IMR-90 (cell line): Measurements from ENCODE around the gene HENMT1. TPM values are rescaled to one million over a fixed set of nuclear protein-coding genes. Genes with fewer than 3 reads are reported as not detected.

ENCODE experiments used
- ATAC-seq: fragments of 200-7000 bp; cut with Tn5 transposase; 2 replicates; pipeline ENCODE4 v1.9.1; 2020; ENCODE audit warnings: low read depth, mild to moderate bottlenecking, moderate library complexity
- BruUV-seq: library from RNA; stranded (reverse); fragments of 400-500 nt; replicated peaks from 2 replicates; lab custom pipeline; 2021; lab: Mats Ljungman, UMichigan
- CTCF ChIA-PET: fragments of 300-600 bp; formaldehyde crosslinking; extraction: SDS; loops from one replicate; lab custom pipeline; 2021; ENCODE audit warnings: antibody characterized with exemption; lab: Yijun Ruan, JAX
- POLR2A ChIA-PET: fragments of 300-600 bp; sonication (Branson Sonifier 250); formaldehyde crosslinking; loops from one replicate; lab custom pipeline; 2022; ENCODE audit warnings: antibody characterized with exemption; ENCODE audit not compliant: unreplicated experiment; lab: Charles Lee
- DNase-seq: peaks from one replicate; pipeline ENCODE4 v3.0.0; 2013
- H2AFZ ChIP-seq: replicated peaks from 2 replicates; pipeline ENCODE3; 2013; ENCODE audit warnings: low read length, mild to moderate bottlenecking; ENCODE audit not compliant: poor library complexity
- H2AK5ac ChIP-seq: 2 replicates; pipeline ENCODE4 v1.6.1; 2013; ENCODE audit warnings: low read depth, low read length, inconsistent platforms
- H2AK9ac ChIP-seq: replicated peaks from 2 replicates; pipeline ENCODE3; 2013; ENCODE audit warnings: mild to moderate bottlenecking, low read depth, low read length, moderate library complexity; ENCODE audit not compliant: poor library complexity
- H2BK120ac ChIP-seq: 2 replicates; pipeline ENCODE4 v1.6.1; 2013; ENCODE audit warnings: low read depth, low read length, inconsistent platforms
- H2BK15ac ChIP-seq: 3 replicates; pipeline ENCODE4 v1.6.1; 2013; ENCODE audit warnings: low read depth, low read length, inconsistent platforms
- H2BK20ac ChIP-seq: 2 replicates; pipeline ENCODE4 v1.6.1; 2013; ENCODE audit warnings: low read depth, mild to moderate bottlenecking, inconsistent platforms, low read length, moderate library complexity
- H2BK5ac ChIP-seq: 2 replicates; pipeline ENCODE4 v1.6.1; 2013; ENCODE audit warnings: mild to moderate bottlenecking, low read depth, low read length, inconsistent platforms; ENCODE audit not compliant: poor library complexity, severe bottlenecking
- H3K14ac ChIP-seq: replicated peaks from 2 replicates; pipeline ENCODE4 v1.6.1; 2013; ENCODE audit warnings: low read depth, low read length, inconsistent platforms
- H3K18ac ChIP-seq: 2 replicates; pipeline ENCODE4 v1.6.1; 2013; ENCODE audit warnings: low read depth, low read length, control low read depth
- H3K23ac ChIP-seq: 2 replicates; pipeline ENCODE4 v1.6.1; 2013; ENCODE audit warnings: low read depth, low read length, inconsistent platforms
- H3K27ac ChIP-seq: 2 replicates; pipeline ENCODE4 v1.5.1; 2013; ENCODE audit warnings: mild to moderate bottlenecking, control low read depth, low read length; ENCODE audit not compliant: insufficient read depth
- H3K27me3 ChIP-seq: 2 replicates; pipeline ENCODE4 v1.6.1; 2013; ENCODE audit warnings: low read length; ENCODE audit not compliant: control insufficient read depth, insufficient read depth
- H3K36me3 ChIP-seq: 2 replicates; pipeline ENCODE4 v1.6.1; 2013; ENCODE audit warnings: low read length, mixed read lengths; ENCODE audit not compliant: control insufficient read depth, insufficient read depth
- H3K4ac ChIP-seq: 2 replicates; pipeline ENCODE4 v1.6.1; 2013; ENCODE audit warnings: low read depth, low read length, inconsistent platforms
- H3K4me1 ChIP-seq: 2 replicates; pipeline ENCODE4 v1.6.1; 2013; ENCODE audit warnings: low read length, mixed read lengths; ENCODE audit not compliant: control insufficient read depth, insufficient read depth
- H3K4me2 ChIP-seq: 2 replicates; pipeline ENCODE4 v1.6.1; 2013; ENCODE audit warnings: low read depth, mild to moderate bottlenecking, control low read depth, low read length, moderate library complexity
- H3K4me3 ChIP-seq: 2 replicates; pipeline ENCODE4 v1.5.1; 2013; ENCODE audit warnings: low read depth, mild to moderate bottlenecking, control low read depth, low read length, moderate library complexity; ENCODE audit not compliant: insufficient read depth
- H3K56ac ChIP-seq: 2 replicates; pipeline ENCODE4 v1.6.1; 2013; ENCODE audit warnings: low read length, inconsistent platforms; ENCODE audit not compliant: insufficient read depth; ENCODE audit errors: extremely low read depth
- H3K79me1 ChIP-seq, 2 experiments: 2 replicates each; pipeline ENCODE4 v1.6.1; 2013; ENCODE audit warnings: low read length in 2 of 2, inconsistent platforms in 1 of 2, low read depth in 1 of 2
- H3K9ac ChIP-seq: 2 replicates; pipeline ENCODE4 v1.6.1; 2013; ENCODE audit warnings: low read depth, low read length, control low read depth
- H3K9me1 ChIP-seq: 2 replicates; pipeline ENCODE4 v1.6.1; 2013; ENCODE audit warnings: low read length, inconsistent platforms; ENCODE audit not compliant: insufficient read depth
- H3K9me3 ChIP-seq: 2 replicates; pipeline ENCODE4 v1.6.1; 2013; ENCODE audit warnings: low read length; ENCODE audit not compliant: control insufficient read depth, insufficient read depth
- H4K20me1 ChIP-seq: 2 replicates; pipeline ENCODE4 v1.6.1; 2013; ENCODE audit warnings: low read length, inconsistent platforms; ENCODE audit not compliant: insufficient read depth
- H4K5ac ChIP-seq: 2 replicates; pipeline ENCODE4 v1.6.1; 2013; ENCODE audit warnings: mild to moderate bottlenecking, low read depth, low read length, control low read depth
- H4K8ac ChIP-seq, 2 experiments: 2 replicates each; pipeline ENCODE4 v1.6.1; 2013; ENCODE audit warnings: low read depth in 2 of 2, low read length in 2 of 2, control low read depth in 1 of 2, inconsistent platforms in 1 of 2
- H4K91ac ChIP-seq: 2 replicates; pipeline ENCODE4 v1.6.1; 2013; ENCODE audit warnings: low read depth, low read length, inconsistent platforms; ENCODE audit not compliant: insufficient read depth
- BHLHE40 ChIP-seq: fragments of 150-350 bp; IDR thresholded peaks from 2 replicates; pipeline ENCODE4 v1.6.1; 2016; ENCODE audit warnings: mild to moderate bottlenecking, low read depth, low read length
- CEBPB ChIP-seq: IDR thresholded peaks from 2 replicates; pipeline ENCODE4 v1.6.1; 2012; ENCODE audit warnings: low read depth, low read length, improper control_type of control experiment
- CHD1 ChIP-seq: IDR thresholded peaks from 2 replicates; pipeline ENCODE4 v1.6.1; 2012; ENCODE audit warnings: low read depth, low read length, improper control_type of control experiment
- CTCF ChIP-seq: conservative IDR thresholded peaks from 2 replicates; pipeline ENCODE4 v1.5.1; 2012; ENCODE audit warnings: mild to moderate bottlenecking, low read depth, low read length, improper control_type of control experiment
- ELK1 ChIP-seq: fragments of 150-350 bp; IDR thresholded peaks from 2 replicates; pipeline ENCODE4 v1.6.1; 2016; ENCODE audit warnings: low read depth, mild to moderate bottlenecking, low read length, moderate library complexity, borderline replicate concordance
- FOS ChIP-seq: fragments of 150-350 bp; IDR thresholded peaks from 2 replicates; pipeline ENCODE4 v1.6.1; 2016; ENCODE audit warnings: low read depth, low read length
- MAFK ChIP-seq: IDR thresholded peaks from 2 replicates; pipeline ENCODE4 v1.6.1; 2012; ENCODE audit warnings: low read depth, low read length, improper control_type of control experiment
- MAZ ChIP-seq: IDR thresholded peaks from 2 replicates; pipeline ENCODE4 v1.6.1; 2012; ENCODE audit warnings: low read depth, mild to moderate bottlenecking, low read length, improper control_type of control experiment, moderate library complexity, borderline replicate concordance
- MXI1 ChIP-seq: IDR thresholded peaks from 2 replicates; pipeline ENCODE4 v1.6.1; 2012; ENCODE audit warnings: low read depth, mild to moderate bottlenecking, low read length, moderate library complexity, borderline replicate concordance
- NFE2L2 ChIP-seq: fragments of 150-350 bp; IDR thresholded peaks from 2 replicates; pipeline ENCODE4 v1.6.1; 2016; ENCODE audit warnings: low read depth, mild to moderate bottlenecking, low read length
- POLR2A ChIP-seq: IDR thresholded peaks from 2 replicates; pipeline ENCODE4 v1.6.1; 2012; ENCODE audit warnings: mild to moderate bottlenecking, low read depth, low read length
- RAD21 ChIP-seq: IDR thresholded peaks from 2 replicates; pipeline ENCODE4 v1.6.1; 2012; ENCODE audit warnings: low read length, improper control_type of control experiment
- RCOR1 ChIP-seq: IDR thresholded peaks from 2 replicates; pipeline ENCODE4 v1.6.1; 2012; ENCODE audit warnings: mild to moderate bottlenecking, low read length, improper control_type of control experiment; ENCODE audit not compliant: insufficient replicate concordance
- RFX5 ChIP-seq: IDR thresholded peaks from 2 replicates; pipeline ENCODE4 v1.8.0; 2012; ENCODE audit warnings: low read depth, mild to moderate bottlenecking, low read length, moderate library complexity
- SMC3 ChIP-seq: fragments of 150-350 bp; IDR thresholded peaks from 2 replicates; pipeline ENCODE4 v1.6.1; 2016; ENCODE audit warnings: low read depth, mild to moderate bottlenecking, antibody characterized with exemption, low read length, moderate library complexity
- USF2 ChIP-seq: fragments of 150-350 bp; IDR thresholded peaks from 2 replicates; pipeline ENCODE4 v1.6.1; 2017; ENCODE audit warnings: mild to moderate bottlenecking, antibody characterized with exemption, low read length, low read depth
- WGBS, 2 experiments: methylation state at CpG; one replicate each; pipeline versions ENCODE4 v1.1.5 to v1.1.7; 2013; ENCODE audit warnings: missing lambda C conversion rate in 2 of 2; ENCODE audit not compliant: insufficient read length in 1 of 2; ENCODE audit errors: extremely low coverage in 2 of 2; 5-methylcytosine and 5-hydroxymethylcytosine counted together
- dilution Hi-C: fragments of 300-500 bp; cut with HindIII; formaldehyde crosslinking; loops from one replicate; pipeline ENCODE4 v1.14.3; 2018; ENCODE audit warnings: low sequenced_read_pairs; ENCODE audit not compliant: unreplicated experiment
- in situ Hi-C: fragments of 300-500 bp; cut with MboI; formaldehyde crosslinking; loops from 3 replicates; pipeline ENCODE4 v1.14.3; 2019; ENCODE audit warnings: low sequenced_read_pairs, inconsistent platforms, mixed read lengths
- intact Hi-C: fragments of 100-400 bp; cut with micrococcal nuclease; formaldehyde crosslinking; loops from 2 replicates; pipeline ENCODE4 v1.10.0; 2022
- polyA plus RNA-seq, 3 experiments: library from polyadenylated mRNA; depleted of rRNA; stranded (reverse); fragments of >200 nt; gene quantifications; 2 replicates each; pipeline ENCODE4 v1.2.3, GENCODE V29; 2012; ENCODE audit warnings: low replicate concordance in 1 of 3
- total RNA-seq: library from RNA; depleted of rRNA; stranded (reverse); fragments of >200 nt; gene quantifications from 2 replicates; pipeline ENCODE4 v1.2.3, GENCODE V29; 2012

The HENMT1 gene
- total and polyA plus RNA-seq, 2 of the 4 experiments (the other 2 are of a cell fraction), result 0.54 to 0.67 TPM

- Histone ChIP-seq H2BK5ac (no peak overlapping the region), H2BK15ac (no peak overlapping the region), H2BK20ac (no peak overlapping the region), H2AFZ (no peak overlapping the region), H3K4me3 (no peak overlapping the region), H3K9me1 (no peaks in the 10 kb centered on the region), H4K91ac (no peak overlapping the region), H2AK9ac (no peak overlapping the region), H3K79me1 (no peaks in the 10 kb centered on the region), H4K5ac (no peak overlapping the region), H3K18ac (no peak overlapping the region), H2AK5ac (no peak overlapping the region), H3K9ac (no peak overlapping the region), H4K8ac (no peak overlapping the region), H3K36me3 (peaks cover 1% of the 10 kb centered on the region; the same call in 1 of the 2 replicates), H3K4me2 (no peak overlapping the region), H3K4ac (no peak overlapping the region), H3K14ac (no peak overlapping the region), H3K9me3 (no peaks in the 10 kb centered on the region), H4K20me1 (no peaks in the 10 kb centered on the region), H2BK120ac (no peak overlapping the region), H3K27ac (no peak overlapping the region), H3K27me3 (no peaks in the 10 kb centered on the region), H3K56ac (no peak overlapping the region), H3K4me1 (no peaks in the 10 kb centered on the region), H3K23ac (no peak overlapping the region)
- dilution Hi-C loops (no loop called here), intact Hi-C loops (no loop called here), in situ Hi-C loops (no loop called here)
- POLR2A ChIA-PET, result no interaction called here
- BruUV-seq, result no TSS peak
- no CpG with 5 or more reads among the region's 1 CpG for WGBS, 2 experiments
- no peak for ATAC-seq
- DNase-seq, result no peak
- TF ChIP-seq CHD1, result no peak
- TF ChIP-seq CTCF, result no peak
- no peak for TF ChIP-seq MAZ
- TF ChIP-seq RAD21, result no peak
- TF ChIP-seq MXI1, result no peak
- TF ChIP-seq BHLHE40, result no peak
- no peak for TF ChIP-seq RCOR1
- TF ChIP-seq NFE2L2, result no peak
- no peak for TF ChIP-seq RFX5
- no peak for TF ChIP-seq ELK1
- TF ChIP-seq CEBPB, result no peak
- no peak for TF ChIP-seq FOS
- no peak for TF ChIP-seq POLR2A
- TF ChIP-seq SMC3, result no peak
- TF ChIP-seq MAFK, result no peak
- TF ChIP-seq USF2, result no peak
- CTCF ChIA-PET, result no interaction called here
Observed at GRCh38 chr1:108627256-108627655, 33.6 kb downstream of the HENMT1 start.
